ENCODE results near the gene FOXRED2.

Gene FOXRED2

DNA sequence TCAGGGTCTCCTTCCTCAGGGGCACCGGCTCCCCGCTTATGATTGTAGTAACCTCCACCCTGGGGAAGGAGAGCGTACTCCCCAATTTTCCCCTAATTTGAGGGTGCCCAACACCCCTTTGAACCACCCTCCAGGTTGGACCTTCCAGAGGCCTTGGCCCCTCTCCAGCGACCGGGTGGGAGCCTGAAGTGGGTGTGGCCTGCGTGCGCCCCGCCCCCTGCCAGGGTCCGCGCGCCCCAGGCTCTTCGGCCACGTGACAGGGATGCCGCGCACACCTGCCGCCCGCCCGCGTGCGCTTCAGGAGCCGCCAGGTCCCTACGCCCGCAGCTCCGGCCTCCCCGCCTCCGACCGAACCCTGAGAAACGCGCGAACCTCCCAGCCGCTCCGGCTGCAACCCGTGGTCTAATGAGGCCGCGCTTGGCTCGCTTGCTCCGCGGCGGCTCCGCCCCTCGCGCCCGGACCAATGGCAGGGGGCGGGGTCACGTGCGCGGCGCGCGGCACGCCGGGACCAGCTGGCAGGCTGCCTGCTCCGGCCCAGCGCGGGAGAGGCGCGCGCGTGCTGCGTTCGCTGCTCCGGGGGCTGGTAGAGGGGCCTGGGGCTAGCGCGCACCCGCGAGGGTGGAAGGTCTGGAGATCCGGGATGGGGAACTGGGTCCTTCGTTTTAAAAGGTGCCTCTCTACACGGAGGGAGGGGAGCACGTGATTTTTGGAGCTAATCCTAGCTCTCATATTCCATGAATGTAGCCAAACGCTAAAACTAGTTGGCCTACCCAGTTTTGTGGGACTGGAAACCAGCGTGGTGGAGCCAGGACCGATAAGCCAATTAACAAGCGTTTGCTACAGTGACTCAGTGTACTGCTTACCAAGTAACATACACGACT, at the start of gene FOXRED2:
Gene FOXRED2 (minus strand): TSS at position 404 of the 881 bp plus-strand sequence. CDS start 618 bp downstream, outside the sequence.
- TF ChIP-seq, protein P1, sequence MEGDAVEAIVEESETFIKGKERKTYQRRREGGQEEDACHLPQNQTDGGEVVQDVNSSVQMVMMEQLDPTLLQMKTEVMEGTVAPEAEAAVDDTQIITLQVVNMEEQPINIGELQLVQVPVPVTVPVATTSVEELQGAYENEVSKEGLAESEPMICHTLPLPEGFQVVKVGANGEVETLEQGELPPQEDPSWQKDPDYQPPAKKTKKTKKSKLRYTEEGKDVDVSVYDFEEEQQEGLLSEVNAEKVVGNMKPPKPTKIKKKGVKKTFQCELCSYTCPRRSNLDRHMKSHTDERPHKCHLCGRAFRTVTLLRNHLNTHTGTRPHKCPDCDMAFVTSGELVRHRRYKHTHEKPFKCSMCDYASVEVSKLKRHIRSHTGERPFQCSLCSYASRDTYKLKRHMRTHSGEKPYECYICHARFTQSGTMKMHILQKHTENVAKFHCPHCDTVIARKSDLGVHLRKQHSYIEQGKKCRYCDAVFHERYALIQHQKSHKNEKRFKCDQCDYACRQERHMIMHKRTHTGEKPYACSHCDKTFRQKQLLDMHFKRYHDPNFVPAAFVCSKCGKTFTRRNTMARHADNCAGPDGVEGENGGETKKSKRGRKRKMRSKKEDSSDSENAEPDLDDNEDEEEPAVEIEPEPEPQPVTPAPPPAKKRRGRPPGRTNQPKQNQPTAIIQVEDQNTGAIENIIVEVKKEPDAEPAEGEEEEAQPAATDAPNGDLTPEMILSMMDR (IDR thresholded peaks at IDR 0.05): peak; percentile 14
- Histone ChIP-seq H3K36me3 (peaks cover 16% of the 10 kb centered on the region), H3K4me1 (ENCODE audit: control insufficient read depth in 1 of 2, insufficient read depth in 1 of 2, low read depth in 1 of 2, low read length in 1 of 2) (peaks cover 9 to 14% of the 10 kb centered on the region in 2 experiments), H3K27me3 (no peaks in the 10 kb centered on the region), H3K9me3 (no peaks in the 10 kb centered on the region), H3K4me3 (ENCODE audit: low read depth in 1 of 2, low read length in 1 of 2) (peak within 1 kb of the TSS; percentile 66 to 78), H3K27ac (peak within 1 kb of the TSS; percentile 59)

DNA sequence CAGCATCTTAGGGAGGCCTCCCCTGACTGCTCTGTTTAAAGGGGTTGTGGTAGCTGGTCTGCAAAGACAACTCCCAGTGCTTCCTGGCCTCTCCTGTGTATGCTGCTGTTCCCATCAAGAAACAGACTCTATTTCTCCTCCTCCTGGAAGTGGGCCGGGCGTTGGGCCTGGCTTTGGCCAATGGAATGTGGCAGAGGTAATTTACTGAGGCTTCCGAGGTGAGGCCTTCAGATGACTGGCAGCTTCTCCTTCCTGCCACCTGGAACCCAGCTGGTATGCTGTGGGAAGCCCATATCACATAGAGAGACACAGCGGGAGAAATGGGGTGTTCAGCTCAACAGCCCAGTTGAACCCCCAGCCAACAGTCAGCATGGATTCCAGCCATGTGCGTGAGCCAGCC, 47.3 kb upstream of the FOXRED2 start:
- Histone ChIP-seq H3K27ac (no peak overlapping the region), H3K4me3 (ENCODE audit: low read depth in 1 of 2, low read length in 1 of 2) (no peak overlapping the region), H3K9me3 (no peaks in the 10 kb centered on the region), H3K27me3 (peaks cover 10% of the 10 kb centered on the region), H3K36me3 (no peaks in the 10 kb centered on the region), H3K4me1 (ENCODE audit: control insufficient read depth in 1 of 2, insufficient read depth in 1 of 2, low read depth in 1 of 2, low read length in 1 of 2) (no peaks in the 10 kb centered on the region)
- TF ChIP-seq, protein P1 (IDR thresholded peaks at IDR 0.05): no peak

DNA sequence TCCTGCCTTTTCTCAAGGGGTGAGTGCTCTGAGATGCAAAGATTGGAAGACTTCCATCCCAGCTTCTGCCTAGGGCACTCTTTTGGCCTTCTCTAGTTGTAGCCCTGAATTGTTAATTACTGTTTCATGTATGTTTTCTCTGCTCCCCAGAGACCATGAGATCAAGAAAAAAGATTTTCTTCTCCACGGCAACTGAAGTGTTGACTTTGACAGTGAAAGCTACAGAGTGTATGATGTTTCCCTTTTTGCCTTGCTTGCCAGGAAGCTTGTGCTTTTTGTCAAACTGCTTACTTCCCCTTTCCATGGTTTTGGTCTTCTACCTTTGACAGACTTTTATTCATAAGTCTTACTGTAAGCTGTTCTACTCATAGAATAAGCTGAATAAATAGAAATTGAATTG, 45.4 kb upstream of the FOXRED2 start:
- TF ChIP-seq, protein P1 (IDR thresholded peaks at IDR 0.05): no peak
- Histone ChIP-seq H3K9me3 (no peaks in the 10 kb centered on the region), H3K27ac (no peak overlapping the region), H3K36me3 (no peaks in the 10 kb centered on the region), H3K27me3 (peaks cover 10% of the 10 kb centered on the region), H3K4me1 (ENCODE audit: control insufficient read depth in 1 of 2, insufficient read depth in 1 of 2, low read depth in 1 of 2, low read length in 1 of 2) (no peaks in the 10 kb centered on the region), H3K4me3 (ENCODE audit: low read depth in 1 of 2, low read length in 1 of 2) (no peak overlapping the region)

DNA sequence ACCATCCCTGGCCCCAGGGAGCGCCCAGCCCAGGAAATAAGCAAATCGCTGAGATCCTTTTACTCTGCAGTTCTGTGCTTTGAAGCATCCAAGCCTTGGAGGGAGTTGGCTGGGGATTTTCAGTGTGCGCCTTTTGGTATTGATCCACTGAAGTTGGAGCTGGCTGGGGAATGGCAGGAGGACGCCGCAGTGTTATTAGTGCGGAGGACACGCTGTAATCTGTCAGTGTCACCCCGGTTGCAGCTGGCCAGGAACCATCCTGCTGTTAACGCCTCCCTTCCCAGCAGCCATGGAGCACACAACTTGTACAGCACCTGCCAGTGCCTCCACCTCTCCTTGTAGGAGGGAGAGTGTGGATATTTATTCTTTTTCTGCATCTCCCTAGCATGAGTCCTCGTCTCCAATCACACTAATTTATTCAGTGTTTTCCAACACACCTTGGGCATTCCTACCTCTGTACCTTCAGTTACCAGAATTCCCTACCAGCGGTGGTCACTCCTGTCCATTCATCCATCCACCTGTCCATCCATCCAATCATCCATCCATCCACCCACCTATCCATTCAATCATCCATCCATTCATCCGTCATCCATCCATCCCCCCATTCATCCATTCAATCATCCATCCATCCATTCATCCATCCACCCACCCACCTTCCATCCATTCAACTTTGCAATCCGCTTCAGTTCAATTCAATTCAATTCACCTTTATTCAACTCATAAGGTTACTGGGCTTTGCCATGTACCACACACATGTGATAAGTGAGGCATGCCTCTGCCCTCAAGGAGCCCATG, 44.1 kb upstream of the FOXRED2 start:
- TF ChIP-seq, protein P1 (IDR thresholded peaks at IDR 0.05): no peak
- Histone ChIP-seq H3K4me3 (ENCODE audit: low read depth in 1 of 2, low read length in 1 of 2) (no peak overlapping the region), H3K27ac (no peak overlapping the region), H3K9me3 (no peaks in the 10 kb centered on the region), H3K27me3 (peaks cover 22% of the 10 kb centered on the region), H3K36me3 (no peaks in the 10 kb centered on the region), H3K4me1 (ENCODE audit: control insufficient read depth in 1 of 2, insufficient read depth in 1 of 2, low read depth in 1 of 2, low read length in 1 of 2) (no peaks in the 10 kb centered on the region)

DNA sequence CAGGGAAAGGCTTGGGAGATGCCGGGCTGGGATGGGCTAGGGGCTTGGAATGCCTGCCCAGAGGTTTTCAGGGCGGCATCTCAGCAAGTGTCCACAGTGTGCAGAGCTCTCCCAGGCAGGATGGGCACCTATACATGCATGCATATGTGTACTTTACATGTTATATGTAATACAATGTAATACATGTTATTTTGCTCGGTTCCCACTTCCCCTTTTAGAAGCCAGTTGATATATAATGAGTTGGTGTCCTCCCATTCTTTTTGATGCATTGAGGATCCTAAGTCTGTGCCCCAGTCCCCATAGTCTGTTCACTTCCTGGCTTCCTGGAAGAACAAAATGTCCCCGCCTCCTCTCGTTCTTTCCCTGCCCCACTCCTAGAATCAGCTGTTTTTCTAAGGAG, 42.2 kb upstream of the FOXRED2 start:
- Histone ChIP-seq H3K9me3 (no peaks in the 10 kb centered on the region), H3K4me1 (ENCODE audit: control insufficient read depth in 1 of 2, insufficient read depth in 1 of 2, low read depth in 1 of 2, low read length in 1 of 2) (no peaks in the 10 kb centered on the region), H3K27ac (no peak overlapping the region), H3K27me3 (peaks cover 26% of the 10 kb centered on the region), H3K4me3 (ENCODE audit: low read depth in 1 of 2, low read length in 1 of 2) (no peak overlapping the region), H3K36me3 (no peaks in the 10 kb centered on the region)
- TF ChIP-seq, protein P1 (IDR thresholded peaks at IDR 0.05): no peak
